Measurements from ENCODE around the gene GIPC1. TPM values are rescaled to one million over a fixed set of nuclear protein-coding genes. Genes with fewer than 3 reads are reported as not detected.

The GIPC1 gene
- total RNA-seq, 1 donor from 2014 or later: 123 TPM

DNA sequence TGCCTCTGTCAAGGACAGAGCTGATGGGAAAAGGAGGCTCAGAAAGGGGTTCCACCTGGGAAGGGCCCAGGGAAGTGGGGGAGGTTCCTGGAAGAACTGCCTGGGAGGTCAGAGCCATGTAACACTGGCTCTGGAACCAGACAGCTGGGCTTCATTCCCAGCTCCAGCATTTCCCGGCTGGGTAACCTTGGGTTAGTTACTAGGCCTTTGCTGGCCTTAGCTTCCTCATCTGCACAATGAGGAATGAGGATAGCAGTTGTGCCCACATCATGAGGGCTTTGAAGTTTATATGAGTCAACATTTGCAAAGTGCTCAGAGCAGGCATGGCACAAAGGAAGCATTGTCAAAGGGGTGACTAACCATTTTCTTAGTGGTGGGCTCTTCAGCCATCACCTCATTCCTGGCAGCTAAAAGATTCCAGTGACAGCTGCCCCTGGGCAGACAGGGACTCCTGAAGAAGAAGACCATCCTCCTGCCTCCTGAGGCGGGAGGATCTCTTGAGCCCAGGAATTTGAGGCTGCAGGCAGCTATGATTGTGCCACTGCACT is 24.0 kb upstream of the GIPC1 start:
- Mint-ChIP-seq H3K36me3 (peaks cover 19% of the 10 kb centered on the region), H3K9me3 (no peaks in the 10 kb centered on the region), H3K27ac (peak overlapping the region; percentile 81), H3K4me1 (ENCODE audit: unreplicated experiment) (peaks cover 28% of the 10 kb centered on the region), H3K27me3 (no peaks in the 10 kb centered on the region), H3K4me3 (peak overlapping the region; percentile 70)
- TF ChIP-seq, protein P1, sequence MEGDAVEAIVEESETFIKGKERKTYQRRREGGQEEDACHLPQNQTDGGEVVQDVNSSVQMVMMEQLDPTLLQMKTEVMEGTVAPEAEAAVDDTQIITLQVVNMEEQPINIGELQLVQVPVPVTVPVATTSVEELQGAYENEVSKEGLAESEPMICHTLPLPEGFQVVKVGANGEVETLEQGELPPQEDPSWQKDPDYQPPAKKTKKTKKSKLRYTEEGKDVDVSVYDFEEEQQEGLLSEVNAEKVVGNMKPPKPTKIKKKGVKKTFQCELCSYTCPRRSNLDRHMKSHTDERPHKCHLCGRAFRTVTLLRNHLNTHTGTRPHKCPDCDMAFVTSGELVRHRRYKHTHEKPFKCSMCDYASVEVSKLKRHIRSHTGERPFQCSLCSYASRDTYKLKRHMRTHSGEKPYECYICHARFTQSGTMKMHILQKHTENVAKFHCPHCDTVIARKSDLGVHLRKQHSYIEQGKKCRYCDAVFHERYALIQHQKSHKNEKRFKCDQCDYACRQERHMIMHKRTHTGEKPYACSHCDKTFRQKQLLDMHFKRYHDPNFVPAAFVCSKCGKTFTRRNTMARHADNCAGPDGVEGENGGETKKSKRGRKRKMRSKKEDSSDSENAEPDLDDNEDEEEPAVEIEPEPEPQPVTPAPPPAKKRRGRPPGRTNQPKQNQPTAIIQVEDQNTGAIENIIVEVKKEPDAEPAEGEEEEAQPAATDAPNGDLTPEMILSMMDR (conservative IDR thresholded peaks at IDR 0.05): no peak
- DNase-seq (ENCODE audit: extremely low spot score, unreplicated experiment): no peak

DNA sequence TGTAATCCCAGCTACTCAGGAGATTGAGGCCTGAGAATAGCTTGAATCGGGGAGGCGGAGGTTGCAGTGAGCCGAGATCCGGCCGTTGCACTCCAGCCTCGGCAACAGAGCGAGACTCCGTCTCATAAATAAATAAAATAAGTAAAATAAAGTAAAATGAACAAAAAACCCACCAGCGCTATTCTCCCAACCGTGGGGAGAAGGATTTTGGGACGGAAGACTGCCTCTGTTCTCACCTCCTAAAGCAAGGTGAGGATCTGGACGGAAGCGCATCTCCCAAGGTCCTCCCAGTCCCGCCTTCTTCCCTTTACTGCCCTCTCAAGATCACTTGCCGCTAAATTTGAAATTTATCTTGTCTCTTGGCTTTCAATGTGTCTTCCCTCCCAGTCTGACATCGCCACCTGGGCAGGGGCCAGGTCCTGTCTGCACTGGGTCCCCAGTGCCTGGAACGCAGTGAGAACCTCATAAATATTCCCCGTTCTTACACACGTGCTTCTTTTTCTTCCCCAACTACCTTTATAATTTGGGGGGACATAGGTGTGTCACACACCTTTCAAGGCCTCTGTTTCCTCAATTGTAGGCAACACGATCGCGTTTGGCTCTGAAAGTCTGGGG is 23.4 kb upstream of the GIPC1 start:
- H3K9me3 Mint-ChIP-seq: no peaks in the 10 kb centered on the region
- H3K27me3 Mint-ChIP-seq: no peaks in the 10 kb centered on the region
- no peak for DNase-seq (ENCODE audit: extremely low spot score, unreplicated experiment)
- H3K4me3 Mint-ChIP-seq: peak overlapping the region; percentile 70
- peaks cover 34% of the 10 kb centered on the region for H3K4me1 Mint-ChIP-seq (ENCODE audit: unreplicated experiment)
- H3K27ac Mint-ChIP-seq: peak overlapping the region; percentile 96
- peaks cover 24% of the 10 kb centered on the region for H3K36me3 Mint-ChIP-seq
- TF ChIP-seq, protein P1 (conservative IDR thresholded peaks at IDR 0.05): no peak

DNA sequence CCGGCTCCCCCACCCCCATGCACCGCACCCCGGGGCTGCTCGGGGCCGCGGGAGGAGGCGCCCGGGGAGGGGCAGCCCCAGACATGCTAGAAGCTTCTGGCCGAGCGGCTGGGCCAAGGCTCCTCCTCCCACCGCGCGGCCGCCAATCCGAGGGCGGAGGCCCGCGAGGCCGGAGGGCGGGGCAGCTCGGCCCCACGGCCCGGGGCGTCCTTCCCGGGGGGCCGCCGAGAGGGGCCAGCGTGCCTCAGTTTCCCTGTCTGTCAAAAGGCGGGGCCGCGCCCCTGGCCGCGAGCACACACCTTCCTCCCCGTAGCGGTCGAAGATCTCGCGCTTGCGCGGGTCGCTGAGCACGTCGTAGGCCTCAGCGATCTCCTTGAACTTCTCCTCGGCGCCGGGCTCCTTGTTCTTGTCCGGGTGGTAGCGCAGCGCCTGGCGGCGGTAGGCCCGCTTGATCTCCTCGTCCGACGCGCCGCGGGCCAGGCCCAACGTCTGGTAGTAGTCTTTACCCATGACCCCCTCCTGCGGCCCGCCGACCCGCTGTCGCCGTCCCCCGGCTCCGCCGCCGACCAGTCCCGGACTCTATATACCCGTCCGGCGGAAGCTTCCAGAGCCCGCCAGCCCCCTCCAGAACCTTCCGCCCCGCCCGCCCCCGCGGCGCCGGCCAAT is 22.0 kb upstream of the GIPC1 start, which contains the start of gene DNAJB1:
DNAJB1 (minus strand) TSS at position 558 of the 666 bp plus-strand sequence; CDS start at position 510, 48 bp downstream.
- peaks cover 37% of the 10 kb centered on the region for H3K4me1 Mint-ChIP-seq (ENCODE audit: unreplicated experiment)
- TF ChIP-seq, protein P1 (conservative IDR thresholded peaks at IDR 0.05): no peak
- DNase-seq (ENCODE audit: extremely low spot score, unreplicated experiment): peak; percentile 80
- peaks cover 24% of the 10 kb centered on the region for H3K36me3 Mint-ChIP-seq
- H3K27me3 Mint-ChIP-seq: no peaks in the 10 kb centered on the region
- H3K4me3 Mint-ChIP-seq: peak within 1 kb of the TSS; percentile 94
- H3K9me3 Mint-ChIP-seq: no peaks in the 10 kb centered on the region
- peak within 1 kb of the TSS; percentile 96 for H3K27ac Mint-ChIP-seq

DNA sequence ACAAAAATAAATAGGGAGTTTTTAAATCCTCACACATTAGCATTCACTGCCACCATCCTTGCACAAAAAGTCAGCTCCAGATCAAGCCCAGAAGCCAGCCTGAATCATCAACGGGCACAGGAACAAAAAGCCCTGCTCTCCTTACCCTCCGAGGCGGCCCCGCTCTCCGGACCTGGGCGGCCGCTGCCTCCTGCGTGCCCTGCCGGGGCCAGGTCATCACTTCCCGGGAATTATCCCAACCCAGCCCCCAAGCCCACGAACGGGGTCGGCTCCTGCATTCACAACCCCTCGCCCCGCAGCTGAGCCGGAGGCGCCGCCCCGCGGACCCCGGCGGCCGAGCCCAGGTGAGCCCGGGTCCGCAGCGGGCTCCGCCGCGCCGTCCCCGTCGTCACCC is 21.5 kb upstream of the GIPC1 start:
- peak overlapping the region; percentile 94 for H3K4me3 Mint-ChIP-seq
- peaks cover 24% of the 10 kb centered on the region for H3K36me3 Mint-ChIP-seq
- no peaks in the 10 kb centered on the region for H3K27me3 Mint-ChIP-seq
- TF ChIP-seq, protein P1 (conservative IDR thresholded peaks at IDR 0.05): no peak
- H3K27ac Mint-ChIP-seq: peak overlapping the region; percentile 80
- peaks cover 32% of the 10 kb centered on the region for H3K4me1 Mint-ChIP-seq (ENCODE audit: unreplicated experiment)
- DNase-seq (ENCODE audit: extremely low spot score, unreplicated experiment): no peak
- no peaks in the 10 kb centered on the region for H3K9me3 Mint-ChIP-seq

DNA sequence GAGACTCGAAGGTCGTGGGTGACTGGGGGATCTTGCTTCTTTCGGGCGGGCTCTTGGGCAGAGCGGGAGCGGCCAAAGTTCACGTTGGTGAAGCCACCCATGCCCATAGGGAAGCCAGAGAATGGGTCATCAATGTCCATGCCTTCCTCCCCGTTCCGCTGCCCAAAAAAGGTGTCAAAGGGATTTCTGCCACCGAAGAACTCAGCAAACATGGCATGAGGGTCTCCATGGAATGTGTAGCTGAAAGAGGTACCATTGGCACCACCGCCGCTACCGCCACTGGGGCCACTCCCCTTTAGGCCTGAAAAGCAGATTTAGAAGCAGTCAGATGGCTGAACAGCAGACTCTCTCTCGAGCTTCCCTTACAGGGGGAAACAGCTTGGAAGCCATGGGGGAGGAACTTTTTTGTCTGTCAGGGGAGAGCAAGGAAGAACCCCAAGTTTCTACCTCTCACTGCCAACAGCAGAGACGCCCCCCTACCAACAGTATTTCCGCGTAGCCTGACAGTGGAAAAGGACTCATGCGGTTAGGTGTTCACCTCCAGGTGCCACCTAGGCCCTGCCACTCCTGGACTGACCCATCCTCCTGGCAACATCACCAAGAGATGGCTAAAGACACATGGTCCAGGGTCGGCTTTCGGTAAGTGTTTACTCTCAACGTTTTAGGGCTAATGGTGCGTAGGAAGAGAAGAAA is 21.0 kb upstream of the GIPC1 start:
- DNase-seq (ENCODE audit: extremely low spot score, unreplicated experiment): no peak
- TF ChIP-seq, protein P1 (conservative IDR thresholded peaks at IDR 0.05): no peak
- Mint-ChIP-seq H3K4me3 (peak overlapping the region; percentile 94), H3K4me1 (ENCODE audit: unreplicated experiment) (peaks cover 32% of the 10 kb centered on the region), H3K9me3 (no peaks in the 10 kb centered on the region), H3K36me3 (peaks cover 24% of the 10 kb centered on the region), H3K27ac (peak overlapping the region; percentile 80), H3K27me3 (no peaks in the 10 kb centered on the region)
